Measurements from ENCODE around the gene ABCA1. TPM values are rescaled to one million over a fixed set of nuclear protein-coding genes. Genes with fewer than 3 reads are reported as not detected.

ABCA1 gene
- total RNA-seq, 1 experiment from 2014 or later, result 0.69 TPM

- ChIA-PET POLR2A (ENCODE audit: low non-redundant PET) (no interaction called here), CTCF (no interaction called here)
- Histone ChIP-seq H3K27me3 (replicated peaks; ENCODE audit: insufficient read depth, low read depth, low read length, poor library complexity) (no peaks in the 10 kb centered on the region), H3K27ac (ENCODE audit: low read depth, low read length, poor library complexity, severe bottlenecking) (no peak overlapping the region), H3K4me1 (ENCODE audit: insufficient read depth, low read length, poor library complexity, severe bottlenecking) (peaks cover under 1% of the 10 kb centered on the region), H3K36me3 (ENCODE audit: insufficient read depth, low read length, poor library complexity, severe bottlenecking) (no peaks in the 10 kb centered on the region), H3K9me3 (ENCODE audit: low read depth, low read length, poor library complexity, severe bottlenecking) (no peaks in the 10 kb centered on the region), H3K4me3 (ENCODE audit: low read depth, low read length, poor library complexity, severe bottlenecking) (no peak overlapping the region)
- no peak for DNase-seq (ENCODE audit: low spot score)
- TF ChIP-seq, protein P1, sequence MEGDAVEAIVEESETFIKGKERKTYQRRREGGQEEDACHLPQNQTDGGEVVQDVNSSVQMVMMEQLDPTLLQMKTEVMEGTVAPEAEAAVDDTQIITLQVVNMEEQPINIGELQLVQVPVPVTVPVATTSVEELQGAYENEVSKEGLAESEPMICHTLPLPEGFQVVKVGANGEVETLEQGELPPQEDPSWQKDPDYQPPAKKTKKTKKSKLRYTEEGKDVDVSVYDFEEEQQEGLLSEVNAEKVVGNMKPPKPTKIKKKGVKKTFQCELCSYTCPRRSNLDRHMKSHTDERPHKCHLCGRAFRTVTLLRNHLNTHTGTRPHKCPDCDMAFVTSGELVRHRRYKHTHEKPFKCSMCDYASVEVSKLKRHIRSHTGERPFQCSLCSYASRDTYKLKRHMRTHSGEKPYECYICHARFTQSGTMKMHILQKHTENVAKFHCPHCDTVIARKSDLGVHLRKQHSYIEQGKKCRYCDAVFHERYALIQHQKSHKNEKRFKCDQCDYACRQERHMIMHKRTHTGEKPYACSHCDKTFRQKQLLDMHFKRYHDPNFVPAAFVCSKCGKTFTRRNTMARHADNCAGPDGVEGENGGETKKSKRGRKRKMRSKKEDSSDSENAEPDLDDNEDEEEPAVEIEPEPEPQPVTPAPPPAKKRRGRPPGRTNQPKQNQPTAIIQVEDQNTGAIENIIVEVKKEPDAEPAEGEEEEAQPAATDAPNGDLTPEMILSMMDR (conservative IDR thresholded peaks at IDR 0.05; ENCODE audit: low read depth, low read length), result no peak
- no TSS peak for BruUV-seq (replicated peaks)
- intact Hi-C loops (cut with micrococcal nuclease; ENCODE audit: unreplicated experiment), result no loop called here
Observed at GRCh38 chr9:104841601-104842141, 86.3 kb downstream of the ABCA1 start.

DNA sequence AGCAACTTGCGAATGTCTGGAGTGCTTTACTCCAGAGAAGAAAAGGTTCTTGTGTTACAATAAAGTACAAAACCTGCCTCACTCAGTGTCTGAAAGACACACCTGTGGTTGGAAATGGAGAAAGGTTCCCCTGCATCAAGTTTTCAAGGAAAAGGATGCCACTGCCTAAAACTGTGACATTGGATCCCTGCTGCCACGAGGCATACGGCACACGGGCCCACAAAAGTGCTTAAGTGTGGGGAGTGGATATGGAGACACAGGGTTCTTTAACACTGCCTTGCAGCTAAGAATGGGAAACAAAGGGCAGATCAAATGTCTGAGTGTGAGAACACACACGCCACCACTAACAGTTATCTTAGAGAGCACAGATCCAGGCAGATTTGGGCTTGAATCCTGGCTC lies 89.0 kb downstream of the ABCA1 start:
- TF ChIP-seq EZH2 (IDR thresholded peaks at IDR 0.05; ENCODE audit: borderline replicate concordance, low read depth, low read length, poor library complexity, severe bottlenecking), result no peak
- TF ChIP-seq, protein P1 (conservative IDR thresholded peaks at IDR 0.05; ENCODE audit: low read depth, low read length), result no peak
- POLR2A ChIA-PET (ENCODE audit: low non-redundant PET), result interaction anchor here (0.7 kb wide), 1 partner anchor 49 kb away, joined by 4 read pairs; no protein-coding TSS in a partner anchor
- CTCF ChIA-PET, result no interaction called here
- no TSS peak for BruUV-seq (replicated peaks)
- Histone ChIP-seq H3K27me3 (replicated peaks; ENCODE audit: insufficient read depth, low read depth, low read length, poor library complexity) (no peaks in the 10 kb centered on the region), H3K9me3 (ENCODE audit: low read depth, low read length, poor library complexity, severe bottlenecking) (no peaks in the 10 kb centered on the region), H3K4me3 (ENCODE audit: low read depth, low read length, poor library complexity, severe bottlenecking) (no peak overlapping the region), H3K4me1 (ENCODE audit: insufficient read depth, low read length, poor library complexity, severe bottlenecking) (peaks cover 12% of the 10 kb centered on the region), H3K36me3 (ENCODE audit: insufficient read depth, low read length, poor library complexity, severe bottlenecking) (no peaks in the 10 kb centered on the region), H3K27ac (ENCODE audit: low read depth, low read length, poor library complexity, severe bottlenecking) (no peak overlapping the region)
- intact Hi-C loops (cut with micrococcal nuclease; ENCODE audit: unreplicated experiment), result no loop called here
- no peak for DNase-seq (ENCODE audit: low spot score)

GRCh38 chr9:104836767-104837166 lies 91.2 kb downstream of the ABCA1 start:
- intact Hi-C loops (cut with micrococcal nuclease; ENCODE audit: unreplicated experiment), result no loop called here
- Histone ChIP-seq H3K27me3 (replicated peaks; ENCODE audit: insufficient read depth, low read depth, low read length, poor library complexity) (no peaks in the 10 kb centered on the region), H3K4me1 (ENCODE audit: insufficient read depth, low read length, poor library complexity, severe bottlenecking) (peaks cover 12% of the 10 kb centered on the region), H3K9me3 (ENCODE audit: low read depth, low read length, poor library complexity, severe bottlenecking) (no peaks in the 10 kb centered on the region), H3K4me3 (ENCODE audit: low read depth, low read length, poor library complexity, severe bottlenecking) (no peak overlapping the region), H3K27ac (ENCODE audit: low read depth, low read length, poor library complexity, severe bottlenecking) (no peak overlapping the region), H3K36me3 (ENCODE audit: insufficient read depth, low read length, poor library complexity, severe bottlenecking) (no peaks in the 10 kb centered on the region)
- ChIA-PET POLR2A (ENCODE audit: low non-redundant PET) (no interaction called here), CTCF (interaction anchor here (0.6 kb wide), 1 partner anchor 141 kb away, joined by 5 read pairs; no protein-coding TSS in a partner anchor)
- no peak for DNase-seq (ENCODE audit: low spot score)
- TF ChIP-seq, protein P1 (conservative IDR thresholded peaks at IDR 0.05; ENCODE audit: low read depth, low read length), result no peak
- no peak for TF ChIP-seq EZH2 (IDR thresholded peaks at IDR 0.05; ENCODE audit: borderline replicate concordance, low read depth, low read length, poor library complexity, severe bottlenecking)
- BruUV-seq (replicated peaks), result no TSS peak
